A673 (cell line): ENCODE data around the gene DIP2B.

Experiments
- EZH2 ChIP-seq: fragments of 200-600 bp; sonication (generic); IDR thresholded peaks from 2 replicates; pipeline ENCODE4 v1.6.1; 2017; ENCODE audit warnings: borderline replicate concordance, low read depth, mild to moderate bottlenecking, mixed read lengths, antibody characterized with exemption, low read length; ENCODE audit not compliant: poor library complexity, severe bottlenecking
- TF ChIP-seq, protein P1 (sequence below): fragments of 300-800, 200-600 bp; sonication (generic); conservative IDR thresholded peaks from 2 replicates; pipeline ENCODE4 v1.5.1; 2017; ENCODE audit warnings: low read depth, mild to moderate bottlenecking, antibody characterized with exemption, low read length, moderate library complexity, mixed read lengths

DNA sequence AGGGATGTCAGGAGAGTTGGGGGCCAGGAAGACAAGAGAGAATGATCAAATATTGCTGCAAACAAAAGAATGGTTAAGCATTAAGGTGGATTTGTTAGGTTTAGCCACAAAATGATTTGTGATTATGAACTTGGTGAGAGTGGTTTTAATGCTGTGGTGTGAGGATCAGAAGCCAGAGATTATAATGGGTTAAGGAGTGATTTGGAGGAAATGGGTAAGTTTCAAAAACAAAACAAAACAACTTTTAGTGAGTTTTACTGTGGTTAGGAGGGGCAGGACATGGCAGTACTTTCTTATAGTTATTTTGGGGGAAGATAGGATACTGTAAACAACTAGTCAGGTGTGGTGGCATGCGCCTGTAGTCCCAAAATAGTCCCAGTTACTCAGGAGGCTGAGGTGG lies 24.0 kb downstream of the DIP2B start:
- TF ChIP-seq, protein P1, sequence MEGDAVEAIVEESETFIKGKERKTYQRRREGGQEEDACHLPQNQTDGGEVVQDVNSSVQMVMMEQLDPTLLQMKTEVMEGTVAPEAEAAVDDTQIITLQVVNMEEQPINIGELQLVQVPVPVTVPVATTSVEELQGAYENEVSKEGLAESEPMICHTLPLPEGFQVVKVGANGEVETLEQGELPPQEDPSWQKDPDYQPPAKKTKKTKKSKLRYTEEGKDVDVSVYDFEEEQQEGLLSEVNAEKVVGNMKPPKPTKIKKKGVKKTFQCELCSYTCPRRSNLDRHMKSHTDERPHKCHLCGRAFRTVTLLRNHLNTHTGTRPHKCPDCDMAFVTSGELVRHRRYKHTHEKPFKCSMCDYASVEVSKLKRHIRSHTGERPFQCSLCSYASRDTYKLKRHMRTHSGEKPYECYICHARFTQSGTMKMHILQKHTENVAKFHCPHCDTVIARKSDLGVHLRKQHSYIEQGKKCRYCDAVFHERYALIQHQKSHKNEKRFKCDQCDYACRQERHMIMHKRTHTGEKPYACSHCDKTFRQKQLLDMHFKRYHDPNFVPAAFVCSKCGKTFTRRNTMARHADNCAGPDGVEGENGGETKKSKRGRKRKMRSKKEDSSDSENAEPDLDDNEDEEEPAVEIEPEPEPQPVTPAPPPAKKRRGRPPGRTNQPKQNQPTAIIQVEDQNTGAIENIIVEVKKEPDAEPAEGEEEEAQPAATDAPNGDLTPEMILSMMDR, result no peak
- TF ChIP-seq EZH2, result no peak
